Esophagus muscularis mucosa (tissue), 4 donors: ENCODE measurements around the gene CGRRF1. TPM values are rescaled to one million over a fixed set of nuclear protein-coding genes. Genes with fewer than 3 reads are reported as not detected.
A peak's percentile ranks its signal among the peaks of the same experiment; 100 is the strongest.

Experiments
- DNase-seq: peaks from one replicate; pipeline ENCODE4 v3.0.0-alpha.2; 2017; ENCODE audit errors: extremely low spot score
- H3K27ac ChIP-seq, 4 donors: fragments of 200-600 bp; sonication (generic); replicated peaks in 1 of 4; 1 replicate in 3 of 4; 2 replicates in 1 of 4; pipeline ENCODE4 v1.5.1; 2016 to 2019; ENCODE audit warnings: mild to moderate bottlenecking in 1 of 4
- H3K27me3 ChIP-seq, 4 donors: fragments of 200-600 bp; sonication (generic); one replicate each; pipeline versions ENCODE4 v1.5.1 to v1.6.0; 2016 to 2019
- H3K36me3 ChIP-seq, 4 donors: fragments of 200-600 bp; sonication (generic); one replicate each; pipeline ENCODE4 v1.5.1; 2016 to 2019
- H3K4me1 ChIP-seq, 4 donors: fragments of 200-600 bp; sonication (generic); one replicate each; pipeline ENCODE4 v1.5.1; 2016 to 2019
- H3K4me3 ChIP-seq, 4 donors: fragments of 200-600 bp; sonication (generic); 1 replicate in 2 of 4; 2 replicates in 2 of 4; pipeline ENCODE4 v1.5.1; 2016 to 2019; ENCODE audit warnings: mild to moderate bottlenecking in 4 of 4, moderate library complexity in 1 of 4
- H3K9me3 ChIP-seq, 4 donors: fragments of 200-600 bp; sonication (generic); 1 replicate in 3 of 4; 2 replicates in 1 of 4; pipeline ENCODE4 v1.5.1; 2016 to 2019
- CTCF ChIP-seq, 3 experiments: fragments of 200-600 bp in 2 of 3; fragments of 450-650 bp in 1 of 3; sonication (generic) in 2 of 3; IDR thresholded peaks; one replicate each; pipeline ENCODE4 v1.5.1; 2017 to 2019; ENCODE audit warnings: antibody characterized with exemption in 3 of 3, mild to moderate bottlenecking in 2 of 3, moderate library complexity in 1 of 3
- EP300 ChIP-seq: sonication (generic); formaldehyde crosslinking; IDR thresholded peaks from one replicate; pipeline ENCODE4 v1.6.1; 2017; ENCODE audit warnings: antibody characterized with exemption
- POLR2A ChIP-seq: fragments of 450-650 bp; IDR thresholded peaks from one replicate; pipeline ENCODE4 v1.6.1; 2017; ENCODE audit warnings: antibody characterized with exemption, moderate library complexity, mild to moderate bottlenecking, low read depth
- POLR2AphosphoS5 ChIP-seq, 2 donors: sonication (generic); formaldehyde crosslinking; IDR thresholded peaks; one replicate each; pipeline ENCODE4 v1.6.1; 2017; ENCODE audit warnings: antibody characterized with exemption in 2 of 2
- WGBS: methylation state at CpG from one replicate; pipeline ENCODE4 v1.1.5; 2018; 5-methylcytosine and 5-hydroxymethylcytosine counted together
- intact Hi-C: fragments of 100-400 bp; cut with DNase I; formaldehyde crosslinking; loops from one replicate; pipeline ENCODE4 v1.15.1; 2023
- total RNA-seq, 4 donors: library from RNA; depleted of rRNA; stranded (reverse); fragments of >200 nt; gene quantifications; one replicate each; pipeline versions ENCODE4 v1.1.0 to v1.2.1, GENCODE V29; 2016

The CGRRF1 gene
- total RNA-seq, 4 donors from 2014 or later = 10.7 to 28.2 (median 21.8) TPM

- DNase-seq = no peak
- no peaks in the 10 kb centered on the region for H3K27me3 ChIP-seq
- H3K4me3 ChIP-seq = no peak overlapping the region
- no peaks in the 10 kb centered on the region for H3K9me3 ChIP-seq
- peaks cover 0 to 3% (median 0%) of the 10 kb centered on the region in 4 donors for H3K36me3 ChIP-seq
- H3K4me1 ChIP-seq = peaks cover 45 to 72% (median 69%) of the 10 kb centered on the region in 4 donors
- TF ChIP-seq POLR2A = no peak
- TF ChIP-seq EP300 = no peak
- no peak for TF ChIP-seq CTCF (IDR thresholded peaks at IDR 0.05)
- TF ChIP-seq POLR2AphosphoS5 (IDR thresholded peaks at IDR 0.05) = no peak
- peak overlapping the region; percentile 10 to 51 (median 40) for H3K27ac ChIP-seq
- WGBS = 56% methylated on average over 3 of the region's 3 CpGs
- intact Hi-C loops = no loop called here
These were observed 68.3 kb downstream of the CGRRF1 start for GRCh38 chr14:54577977-54578376.

DNA sequence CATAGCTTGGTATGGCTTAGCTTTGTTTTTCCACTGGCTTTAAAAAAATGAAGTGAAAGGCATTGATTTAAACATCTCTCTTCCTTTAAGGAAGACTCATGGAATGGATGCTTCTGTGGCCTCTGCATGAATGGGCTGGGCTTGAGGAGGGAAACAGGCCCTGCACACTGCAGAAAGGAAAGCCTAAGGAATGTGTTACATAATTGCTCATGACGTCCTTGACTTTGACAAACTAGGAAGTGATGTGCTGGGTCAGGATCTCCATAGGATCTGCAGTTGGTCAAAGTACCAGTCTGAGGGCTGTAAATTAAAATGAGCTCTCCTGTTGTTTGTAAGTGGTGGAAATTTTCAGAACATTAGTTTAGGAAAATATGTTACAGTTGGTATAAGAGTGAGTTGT lies 69.9 kb downstream of the CGRRF1 start:
- Histone ChIP-seq H3K27ac (peak overlapping the region; percentile 3 to 51 (median 34)), H3K27me3 (no peaks in the 10 kb centered on the region), H3K4me1 (peaks cover 43 to 72% (median 66%) of the 10 kb centered on the region in 4 donors), H3K4me3 (no peak overlapping the region), H3K9me3 (no peaks in the 10 kb centered on the region), H3K36me3 (peaks cover 0 to 3% (median 0%) of the 10 kb centered on the region in 4 donors)
- intact Hi-C loops = no loop called here
- WGBS = 25% methylated on average over 1 of the region's 1 CpG
- TF ChIP-seq POLR2AphosphoS5 (IDR thresholded peaks at IDR 0.05) (peak; percentile 43 to 44), CTCF (IDR thresholded peaks at IDR 0.05) (no peak)
- no peak for DNase-seq

DNA sequence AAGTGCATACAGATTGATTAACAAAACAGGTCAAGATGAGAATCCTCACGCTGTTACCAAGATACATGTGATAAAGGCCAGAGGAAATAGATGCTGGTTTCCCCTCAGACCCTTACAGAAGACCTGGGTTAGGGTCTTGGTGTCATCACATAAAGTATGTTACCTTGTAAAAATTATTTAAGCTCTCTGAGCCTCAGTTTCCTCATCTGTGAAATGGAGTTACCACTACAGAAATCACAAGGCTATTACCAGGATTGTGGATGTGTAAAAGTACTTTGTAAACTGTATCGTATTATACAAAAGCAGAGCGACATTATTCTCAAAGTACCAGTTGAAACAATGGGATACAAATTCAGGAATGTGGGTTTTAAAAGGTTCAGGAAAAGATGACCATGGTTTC lies 71.2 kb downstream of the CGRRF1 start:
- no peak for DNase-seq
- H3K4me1 ChIP-seq = peaks cover 43 to 64% (median 53%) of the 10 kb centered on the region in 4 donors
- H3K9me3 ChIP-seq = no peaks in the 10 kb centered on the region
- intact Hi-C loops = no loop called here
- no peak overlapping the region for H3K4me3 ChIP-seq
- no peaks in the 10 kb centered on the region for H3K27me3 ChIP-seq
- peaks cover 0 to 3% (median 0%) of the 10 kb centered on the region in 4 donors for H3K36me3 ChIP-seq
- TF ChIP-seq CTCF (IDR thresholded peaks at IDR 0.05) (no peak), POLR2AphosphoS5 (IDR thresholded peaks at IDR 0.05) (no peak), POLR2A (no peak), EP300 (no peak)
- 92% methylated on average over 3 of the region's 3 CpGs for WGBS
- peak overlapping the region in 1 of 4 donors; percentile 51 for H3K27ac ChIP-seq

- 94% methylated on average over 7 of the region's 7 CpGs for WGBS
- intact Hi-C loops = no loop called here
- Histone ChIP-seq H3K4me3 (no peak overlapping the region), H3K27me3 (no peaks in the 10 kb centered on the region), H3K9me3 (no peaks in the 10 kb centered on the region), H3K27ac (no peak overlapping the region), H3K4me1 (peaks cover 34 to 50% (median 39%) of the 10 kb centered on the region in 4 donors), H3K36me3 (peaks cover 0 to 3% (median 0%) of the 10 kb centered on the region in 4 donors)
- DNase-seq = no peak
- no peak for TF ChIP-seq POLR2AphosphoS5 (IDR thresholded peaks at IDR 0.05)
- TF ChIP-seq CTCF (IDR thresholded peaks at IDR 0.05) = no peak
- TF ChIP-seq EP300 = no peak
- no peak for TF ChIP-seq POLR2A
These were observed 72.6 kb downstream of the CGRRF1 start for GRCh38 chr14:54582334-54582733.

DNA sequence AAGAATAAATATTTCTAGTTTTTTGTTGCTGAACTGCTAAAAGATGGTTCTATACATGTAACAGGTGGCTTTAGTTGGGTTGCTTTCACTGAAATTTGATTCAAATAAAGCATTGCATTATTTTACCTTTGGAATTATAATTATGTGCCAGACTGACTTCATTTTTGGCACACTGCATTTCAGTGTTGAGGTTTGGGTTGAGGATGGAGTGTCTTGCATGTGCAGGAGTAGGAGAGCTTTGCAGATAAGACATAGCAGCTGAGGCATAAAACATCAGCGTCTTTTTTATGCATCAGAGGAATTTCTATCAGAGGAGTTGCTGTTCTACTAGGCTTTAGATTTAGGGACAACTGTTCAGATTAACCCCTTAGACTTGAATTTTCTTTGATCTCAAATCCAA lies 74.4 kb downstream of the CGRRF1 start:
- no peaks in the 10 kb centered on the region for H3K9me3 ChIP-seq
- DNase-seq = no peak
- no peak overlapping the region for H3K27ac ChIP-seq
- no peak overlapping the region for H3K4me3 ChIP-seq
- intact Hi-C loops = no loop called here
- no peak for TF ChIP-seq POLR2AphosphoS5 (IDR thresholded peaks at IDR 0.05)
- TF ChIP-seq POLR2A = no peak
- no peak for TF ChIP-seq CTCF (IDR thresholded peaks at IDR 0.05)
- TF ChIP-seq EP300 = no peak
- peaks cover 22 to 33% (median 27%) of the 10 kb centered on the region in 4 donors for H3K4me1 ChIP-seq
- H3K27me3 ChIP-seq = no peaks in the 10 kb centered on the region
- WGBS = 55% methylated on average over 1 of the region's 1 CpG
- peaks cover 0 to 3% (median 0%) of the 10 kb centered on the region in 4 donors for H3K36me3 ChIP-seq
